GM23338 (cell line): Measurements from ENCODE around the gene CFAP97D2.

Experiments used
- CREB1 ChIP-seq: fragments of 250-450 bp; sonication (Bioruptor Pico); IDR thresholded peaks from 2 replicates; pipeline ENCODE4 v1.5.0; 2020; ENCODE audit warnings: low read depth, mild to moderate bottlenecking, moderate library complexity
- CTCF ChIP-seq, 2 experiments: fragments of 200-600 bp in 1 of 2; sonication (generic) in 1 of 2; conservative IDR thresholded peaks; 2 replicates each; pipeline versions ENCODE4 v1.5.1 to v1.6.1; 2016 to 2017; ENCODE audit warnings: antibody characterized with exemption in 2 of 2, low read depth in 2 of 2, mild to moderate bottlenecking in 2 of 2, moderate library complexity in 1 of 2
- EZH2 ChIP-seq: fragments of 200-600 bp; sonication (generic); IDR thresholded peaks from one replicate; pipeline ENCODE4 v1.8.0; 2017; ENCODE audit warnings: antibody characterized with exemption, mild to moderate bottlenecking, low read depth; ENCODE audit not compliant: unreplicated experiment
- EZH2phosphoT487 ChIP-seq: fragments of 200-600 bp; sonication (generic); IDR thresholded peaks from one replicate; pipeline ENCODE4 v1.8.1; 2018; ENCODE audit warnings: antibody characterized with exemption; ENCODE audit not compliant: unreplicated experiment
- POLR2AphosphoS5 ChIP-seq: IDR thresholded peaks from 2 replicates; pipeline ENCODE4 v1.6.1; 2016; ENCODE audit warnings: antibody characterized with exemption, low read depth
- REST ChIP-seq: IDR thresholded peaks from one replicate; pipeline ENCODE4 v1.6.1; 2018; ENCODE audit warnings: antibody characterized with exemption; ENCODE audit not compliant: unreplicated experiment
- STAT1 ChIP-seq: IDR thresholded peaks from one replicate; pipeline ENCODE4 v1.6.1; 2016; ENCODE audit warnings: antibody characterized with exemption; ENCODE audit not compliant: unreplicated experiment

- TF ChIP-seq EZH2 (no peak), CTCF (conservative IDR thresholded peaks at IDR 0.05; ENCODE audit: low read depth in 2 of 2) (no peak), EZH2phosphoT487 (no peak), REST (no peak), POLR2AphosphoS5 (no peak), CREB1 (CRISPR knock-in tag) (no peak), STAT1 (no peak)
These were observed 11.2 kb upstream of the CFAP97D2 start for GRCh38 chr13:114167885-114168284.
